ENCODE measurements around the gene BLOC1S3.
A peak's percentile ranks its signal among the peaks of the same experiment; 100 is the strongest.

The BLOC1S3 gene, protein sequence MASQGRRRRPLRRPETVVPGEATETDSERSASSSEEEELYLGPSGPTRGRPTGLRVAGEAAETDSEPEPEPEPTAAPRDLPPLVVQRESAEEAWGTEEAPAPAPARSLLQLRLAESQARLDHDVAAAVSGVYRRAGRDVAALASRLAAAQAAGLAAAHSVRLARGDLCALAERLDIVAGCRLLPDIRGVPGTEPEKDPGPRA

DNA sequence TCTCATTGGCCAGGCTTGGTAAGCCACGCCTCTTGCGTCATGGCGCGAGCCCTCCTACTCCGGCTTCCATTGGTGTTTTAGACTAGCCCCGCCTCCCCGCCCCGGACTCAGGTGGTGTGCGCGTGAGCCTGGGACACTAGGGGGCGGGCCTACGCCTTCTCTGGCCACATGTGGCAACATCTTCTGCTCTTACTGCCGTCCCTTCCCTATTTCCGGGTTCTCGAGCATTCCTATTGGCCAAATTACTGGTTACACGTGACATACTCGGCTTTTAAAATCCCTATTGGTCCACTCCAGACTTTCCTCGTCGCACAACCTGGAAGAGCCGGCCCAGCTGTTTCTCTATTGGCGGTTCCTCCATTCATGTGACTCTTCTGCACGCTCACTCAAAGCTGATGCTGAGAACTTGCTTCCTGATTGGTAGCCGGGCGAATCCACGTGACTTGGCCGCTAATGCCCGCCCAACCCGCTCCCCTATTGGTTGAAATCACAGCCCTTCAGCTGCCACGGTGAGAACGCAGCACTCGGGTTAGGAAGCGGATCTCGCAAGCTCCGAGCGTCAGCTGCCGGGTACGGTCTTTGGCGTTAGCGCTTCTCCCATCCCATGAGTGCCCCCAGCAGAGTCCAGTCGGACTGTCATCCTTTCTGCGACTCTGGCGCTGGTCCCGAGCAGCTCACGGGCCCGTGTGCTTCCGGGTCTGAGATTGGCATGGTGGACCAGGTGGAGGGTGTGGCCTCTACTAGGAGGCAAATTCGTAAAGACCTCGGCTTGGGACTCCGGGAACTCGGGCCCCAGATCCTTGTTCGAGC is at the start of gene BLOC1S3:
Gene BLOC1S3, plus strand, starts transcription at position 523 of the 810 bp plus-strand sequence. CDS start 513 bp downstream, outside the sequence.
- peak; percentile 100 for DNase-seq

DNA sequence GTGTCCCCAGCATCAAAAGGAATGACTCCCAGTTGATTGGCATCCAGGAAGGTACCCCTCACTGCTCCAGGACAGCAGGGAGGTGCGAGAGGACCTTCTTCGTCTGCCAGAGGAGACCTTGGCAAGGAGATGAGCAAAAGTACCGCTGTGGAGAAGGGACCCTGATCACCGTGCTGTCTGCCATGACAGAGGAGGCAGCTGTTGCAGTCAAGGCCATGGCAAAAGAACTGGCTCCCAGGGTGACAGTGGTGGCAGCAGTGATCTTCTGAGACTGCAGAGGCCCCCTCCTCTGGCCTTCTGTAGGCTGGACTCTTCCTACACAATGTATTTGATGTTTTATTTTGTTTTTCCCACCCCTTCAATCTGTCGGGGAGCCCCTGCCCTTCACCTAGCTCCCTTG is 49.8 kb upstream of the BLOC1S3 start:
- DNase-seq = no peak

DNA sequence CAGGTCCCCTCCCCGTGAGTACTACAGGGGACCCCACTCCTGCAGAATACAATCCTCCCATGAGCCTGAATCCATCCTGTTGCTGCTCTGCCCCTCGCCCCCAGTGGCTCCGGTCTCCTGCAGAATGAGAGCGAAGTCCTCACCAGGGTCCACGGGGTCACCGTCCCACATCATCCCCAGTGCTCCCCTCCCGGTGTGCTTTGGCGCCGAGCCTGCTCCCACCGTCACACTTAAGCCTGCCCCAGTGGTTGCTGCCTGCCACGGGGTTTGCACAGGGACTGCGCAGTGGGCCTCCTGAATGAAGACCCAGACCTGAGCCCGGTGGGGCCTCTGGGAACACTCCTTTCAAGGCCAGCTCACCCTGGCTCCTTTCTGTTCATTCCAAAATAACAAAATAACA is 48.3 kb upstream of the BLOC1S3 start:
- no peak for DNase-seq

DNA sequence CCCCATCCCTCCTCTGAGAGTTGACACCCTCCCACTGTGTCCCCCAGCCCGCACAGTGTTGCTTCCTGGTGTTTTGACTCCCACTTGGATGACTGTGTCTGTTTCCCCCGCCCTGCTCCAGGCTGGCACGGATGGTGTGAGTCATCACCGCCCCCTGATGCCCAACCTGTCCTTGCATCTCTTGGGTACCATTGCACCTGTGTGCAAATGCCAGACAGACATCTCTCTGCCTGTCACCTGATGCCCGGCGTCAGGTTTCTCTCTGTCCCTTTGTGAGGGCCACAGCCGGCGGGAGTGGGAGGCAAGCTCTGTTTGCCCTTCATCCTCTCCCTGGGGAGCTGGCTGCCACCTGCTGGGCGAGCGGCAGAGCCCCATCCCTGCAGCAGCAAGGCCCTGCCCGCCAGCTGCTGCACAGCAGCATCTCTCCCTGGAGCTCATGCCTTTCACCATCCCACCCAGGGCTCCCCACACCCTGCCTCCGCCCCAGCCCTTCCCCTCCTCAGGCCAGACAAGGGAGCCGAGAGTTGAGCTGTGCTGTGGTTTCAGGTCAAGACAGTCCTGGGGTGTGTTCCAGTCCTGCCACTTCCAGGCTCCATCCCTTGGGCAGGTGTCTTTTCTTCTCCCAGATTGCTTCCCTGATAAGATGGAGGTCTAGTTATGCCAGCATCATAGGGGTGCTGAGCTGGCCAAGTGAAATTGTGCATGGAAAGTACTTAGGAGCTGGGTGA is 47.5 kb upstream of the BLOC1S3 start:
- peak; percentile 96 for DNase-seq

DNA sequence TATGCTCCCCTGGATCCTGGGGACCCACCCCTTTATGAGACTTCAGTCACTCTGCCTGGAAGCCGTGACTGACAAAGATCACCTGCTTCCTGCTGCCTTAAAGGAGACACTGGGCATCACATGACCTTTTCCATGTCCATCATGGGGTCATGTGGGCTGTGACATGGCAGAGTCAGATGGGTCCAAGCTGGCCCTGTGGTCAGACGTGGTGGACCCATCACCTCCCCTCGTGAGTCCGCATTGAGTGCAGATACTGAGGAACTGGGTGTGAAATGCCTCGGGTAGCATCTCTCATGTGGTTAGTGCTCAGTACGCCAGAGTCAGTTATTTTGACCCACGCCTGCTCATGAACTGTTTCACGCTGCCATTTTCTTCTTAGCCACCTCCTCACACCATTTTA is 44.9 kb upstream of the BLOC1S3 start:
- DNase-seq = no peak

DNA sequence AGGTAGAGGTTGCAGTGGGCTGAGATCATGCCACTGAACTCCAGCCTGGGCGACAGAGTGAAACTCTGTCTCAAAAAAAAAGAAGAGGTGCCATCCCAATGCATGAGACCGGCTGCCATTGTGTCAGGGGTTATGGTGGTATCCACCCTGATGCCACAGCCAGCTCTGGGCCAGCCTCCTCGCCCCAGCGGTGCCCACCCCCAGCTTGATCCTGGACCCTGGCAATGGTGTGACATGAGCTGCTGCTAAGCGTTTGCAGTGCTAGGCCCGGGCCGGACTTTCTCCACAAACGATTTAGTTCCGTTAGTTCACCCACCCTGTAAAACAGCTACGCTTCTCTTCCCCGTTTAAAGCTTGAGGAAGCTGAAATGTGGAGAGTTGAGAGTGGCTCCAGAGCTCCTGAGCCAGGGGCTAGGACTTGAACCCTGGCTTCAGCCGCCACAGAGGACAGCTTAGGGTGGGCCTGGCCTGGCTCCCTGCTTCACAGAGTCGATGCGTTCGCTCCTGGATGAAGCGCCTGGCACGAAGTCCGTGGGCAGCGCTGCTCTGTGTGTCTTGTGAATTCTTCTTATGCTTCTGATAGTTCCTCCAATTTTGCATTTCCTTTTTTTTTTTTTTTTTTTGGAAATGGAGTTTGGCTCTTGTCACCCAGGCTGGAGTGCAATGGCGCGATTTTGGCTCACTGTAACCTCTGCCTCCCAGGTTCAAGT is 43.3 kb upstream of the BLOC1S3 start:
- no peak for DNase-seq

DNA sequence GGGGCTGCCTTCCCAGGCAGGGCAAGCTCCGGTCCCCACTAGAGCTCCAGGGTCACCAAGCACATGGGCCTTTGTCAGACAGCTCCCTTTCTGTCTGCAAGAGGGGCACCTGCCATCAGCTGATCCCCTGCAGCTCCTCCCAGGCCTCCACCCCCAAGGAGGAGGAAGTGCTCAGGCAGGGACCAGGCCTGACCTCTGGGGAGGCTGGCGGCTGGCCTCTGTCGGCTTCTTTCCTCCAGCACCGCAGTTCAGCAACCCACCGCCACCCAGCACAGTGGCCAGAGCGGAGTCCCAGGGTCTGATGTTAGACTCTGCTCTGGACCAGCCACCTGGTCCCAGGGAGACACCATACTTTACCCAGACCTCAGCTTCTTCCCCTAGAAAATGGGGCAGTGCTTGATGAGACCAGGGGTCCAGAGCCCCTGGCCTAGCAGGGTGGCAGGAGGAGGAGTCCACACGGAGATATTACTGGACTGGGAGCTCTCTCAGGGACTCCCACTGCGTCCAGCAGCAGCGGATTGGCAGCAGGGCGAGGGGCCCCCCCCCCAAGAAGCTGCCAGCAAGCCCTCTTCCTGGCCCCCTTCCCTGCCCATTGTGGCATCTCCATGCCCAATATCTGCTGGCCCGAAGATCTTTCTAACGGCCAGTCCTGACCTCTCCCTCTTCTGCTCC is 41.9 kb upstream of the BLOC1S3 start:
- no peak for DNase-seq

DNA sequence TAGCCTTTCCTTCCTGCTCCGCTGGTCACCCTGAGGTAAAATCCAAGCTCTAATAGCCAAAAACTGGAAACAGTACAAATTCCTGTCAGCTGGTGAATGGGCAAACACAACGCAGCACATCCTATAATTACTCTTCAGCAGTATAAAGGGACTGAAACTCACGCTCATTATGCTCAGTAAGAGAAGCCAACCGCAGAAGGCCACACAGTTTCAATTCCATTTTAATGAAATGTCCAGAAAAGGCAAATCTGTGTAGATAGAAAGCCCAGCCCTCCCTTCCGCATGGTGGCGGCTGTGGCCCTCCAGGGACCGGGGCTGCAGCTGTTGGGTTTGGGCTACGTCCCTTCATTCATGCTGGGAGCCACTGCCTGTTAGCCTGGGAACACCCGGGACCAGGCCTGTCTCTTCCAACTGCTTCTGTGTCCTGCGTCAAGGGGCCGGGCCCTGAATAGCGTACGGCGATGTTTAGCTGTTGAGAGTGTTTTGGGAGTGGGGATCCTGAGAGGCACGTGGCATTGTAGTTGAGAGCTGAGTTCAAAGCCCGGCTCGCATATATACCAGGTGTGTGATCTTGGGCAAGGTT is 41.3 kb upstream of the BLOC1S3 start:
- DNase-seq = no peak

DNA sequence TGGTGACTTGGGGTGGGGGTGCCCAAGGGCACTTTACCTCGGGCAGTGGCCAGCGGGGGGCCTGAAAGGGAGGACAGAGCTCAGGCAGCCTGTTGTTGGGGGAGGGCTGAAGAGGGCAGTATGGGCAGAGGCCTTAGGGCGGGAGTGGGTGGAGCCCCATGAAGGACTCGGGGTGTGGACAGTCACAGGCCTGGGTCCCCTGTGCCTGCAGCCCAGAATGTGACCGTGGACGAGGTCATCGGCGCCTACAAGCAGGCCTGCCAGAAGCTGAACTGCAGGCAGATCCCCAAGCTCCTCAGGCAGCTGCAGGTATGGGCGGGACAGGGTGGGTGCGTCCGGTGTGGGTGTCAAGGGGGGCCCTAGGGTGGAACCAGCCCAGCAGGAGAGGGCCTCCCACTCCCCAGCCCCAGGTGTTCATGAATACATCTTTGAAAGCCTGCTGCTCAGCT is 40.3 kb upstream of the BLOC1S3 start:
- DNase-seq = no peak

DNA sequence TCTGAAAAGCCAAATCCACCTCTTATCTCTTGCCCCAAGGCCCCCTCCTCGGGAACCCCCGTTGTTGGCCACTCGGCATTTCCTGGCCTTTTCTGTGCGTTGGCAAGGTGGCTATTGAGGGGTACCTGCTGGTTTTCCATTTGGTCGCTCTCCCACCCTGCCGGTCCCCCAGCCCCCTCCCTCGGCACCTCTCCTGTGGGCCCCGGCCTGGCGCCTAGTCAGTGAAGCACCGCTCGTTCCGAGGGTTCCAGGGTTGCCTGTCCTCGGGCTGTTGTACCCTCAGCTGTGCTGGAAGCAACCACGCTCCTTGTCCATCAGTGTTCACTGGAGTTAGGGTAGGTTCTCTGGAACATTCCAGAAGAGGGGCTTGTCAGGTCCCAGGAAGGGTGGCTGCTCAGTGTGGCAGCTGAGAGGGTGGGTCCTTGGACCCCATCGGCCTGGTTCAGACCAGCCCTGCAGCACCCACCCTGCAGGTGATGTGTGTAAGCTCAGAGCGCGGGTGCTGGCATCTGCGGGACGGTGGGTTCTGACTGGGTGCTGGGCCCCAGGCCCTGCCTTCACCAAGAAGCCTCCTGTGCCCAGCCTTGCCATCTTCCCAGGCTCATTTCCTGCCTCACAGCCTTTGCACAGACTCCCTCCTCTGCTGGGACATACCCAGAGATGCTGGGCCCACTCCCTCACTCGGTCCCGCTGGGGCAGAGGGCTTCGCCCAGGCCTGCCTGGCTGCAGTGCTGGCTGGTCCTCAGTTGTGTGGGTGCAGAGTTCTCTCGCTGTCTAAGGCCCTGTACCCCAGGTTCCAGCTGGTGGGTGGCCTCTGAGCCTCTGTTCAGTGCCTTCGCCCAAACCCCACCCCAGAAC is 39.1 kb upstream of the BLOC1S3 start:
- DNase-seq = no peak

DNA sequence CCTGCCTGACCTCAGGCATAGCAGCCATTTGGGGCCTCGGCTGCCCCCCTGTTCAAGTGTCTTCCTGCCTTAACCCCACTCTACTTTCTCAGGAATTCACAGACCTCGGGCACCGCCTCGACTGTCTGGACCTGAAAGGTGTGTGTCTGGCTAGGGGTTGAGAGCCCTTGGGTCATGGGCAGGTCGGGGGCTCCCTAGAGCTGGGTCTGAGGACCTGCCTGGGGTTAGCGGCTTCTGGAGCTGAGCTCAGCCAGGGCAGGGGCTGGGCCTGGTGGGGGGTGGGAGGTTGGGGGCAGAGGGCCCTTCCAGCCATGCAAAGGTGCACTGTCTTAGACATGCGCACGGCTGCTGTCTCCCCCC is 38.5 kb upstream of the BLOC1S3 start:
- DNase-seq = no peak

DNA sequence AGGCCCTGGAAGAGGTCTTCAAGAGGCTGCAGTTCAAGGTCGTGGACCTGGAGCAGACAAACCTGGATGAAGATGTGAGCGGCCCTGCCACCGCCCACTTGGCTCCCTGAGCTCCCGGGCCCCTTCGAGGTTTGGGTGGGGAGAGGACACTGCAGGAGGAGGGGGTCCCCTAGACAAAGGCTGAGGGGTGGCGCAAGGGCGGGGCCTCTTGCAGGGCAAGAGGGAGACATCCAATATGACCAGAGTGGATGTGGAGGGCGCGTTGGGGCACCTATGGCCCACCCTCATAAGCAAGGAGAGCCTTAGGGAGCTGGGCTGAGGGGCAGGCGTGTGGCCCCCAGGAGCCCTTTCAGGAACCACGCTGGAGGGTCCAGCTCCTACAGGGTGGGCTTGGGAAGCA is 38.1 kb upstream of the BLOC1S3 start:
- DNase-seq = no peak

DNA sequence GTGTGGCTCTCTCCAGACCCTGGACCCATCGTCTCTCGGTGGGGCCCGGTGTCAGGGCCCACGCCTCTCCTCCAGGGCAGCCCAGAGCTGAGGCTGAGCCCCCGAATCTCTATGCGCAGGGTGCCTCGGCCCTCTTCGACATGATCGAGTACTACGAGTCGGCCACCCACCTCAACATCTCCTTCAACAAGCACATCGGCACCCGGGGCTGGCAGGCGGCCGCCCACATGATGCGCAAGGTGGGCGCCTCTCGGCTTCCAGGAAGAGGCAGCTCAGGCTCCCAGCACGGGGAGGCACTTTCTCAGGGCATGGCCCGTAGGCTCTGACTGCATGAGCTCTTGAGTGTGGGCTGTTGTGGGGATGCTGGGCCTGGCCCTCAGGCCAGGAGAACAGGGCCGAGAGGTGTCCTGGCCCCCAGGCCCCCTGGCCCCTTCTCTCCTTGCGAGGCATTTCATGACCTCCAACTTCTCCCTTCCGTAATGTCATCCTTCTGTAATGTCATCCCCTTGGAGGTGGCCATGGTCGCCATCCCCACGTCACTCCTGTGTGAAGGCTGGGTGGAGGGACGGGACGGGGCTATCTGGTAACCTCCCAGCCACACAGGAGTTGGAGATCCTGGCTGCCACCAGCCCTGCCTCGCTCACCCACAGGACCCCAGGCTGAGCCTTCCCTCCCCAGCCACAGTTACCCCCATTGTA is 37.2 kb upstream of the BLOC1S3 start:
- no peak for DNase-seq

DNA sequence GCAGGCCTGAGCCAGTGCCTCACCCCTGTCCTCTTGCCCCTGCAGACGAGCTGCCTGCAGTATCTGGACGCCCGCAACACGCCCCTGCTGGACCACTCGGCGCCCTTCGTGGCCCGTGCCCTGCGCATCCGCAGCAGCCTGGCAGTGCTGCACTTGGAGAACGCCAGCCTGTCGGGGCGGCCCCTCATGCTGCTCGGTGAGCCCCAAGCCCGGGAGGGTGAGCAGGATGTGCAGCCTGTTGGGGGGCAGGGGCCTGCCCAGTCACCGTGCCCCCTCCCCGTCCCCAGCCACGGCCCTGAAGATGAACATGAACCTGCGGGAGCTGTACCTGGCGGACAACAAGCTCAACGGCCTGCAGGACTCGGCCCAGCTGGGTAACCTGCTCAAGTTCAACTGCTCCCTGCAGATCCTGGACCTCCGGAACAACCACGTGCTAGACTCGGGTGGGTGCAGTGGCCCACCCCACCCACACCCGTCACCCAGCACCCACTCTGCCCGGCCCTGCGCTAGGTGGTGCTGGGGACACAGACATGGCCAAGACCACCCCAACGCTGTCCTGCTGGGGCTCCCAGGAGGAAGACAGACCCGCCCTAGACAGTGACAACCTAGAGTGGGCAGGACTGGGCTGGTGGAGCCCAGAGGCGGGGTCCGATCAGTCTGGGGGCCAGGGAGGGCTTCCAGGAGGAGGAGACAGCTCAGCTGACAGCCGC is 36.4 kb upstream of the BLOC1S3 start:
- DNase-seq = no peak

DNA sequence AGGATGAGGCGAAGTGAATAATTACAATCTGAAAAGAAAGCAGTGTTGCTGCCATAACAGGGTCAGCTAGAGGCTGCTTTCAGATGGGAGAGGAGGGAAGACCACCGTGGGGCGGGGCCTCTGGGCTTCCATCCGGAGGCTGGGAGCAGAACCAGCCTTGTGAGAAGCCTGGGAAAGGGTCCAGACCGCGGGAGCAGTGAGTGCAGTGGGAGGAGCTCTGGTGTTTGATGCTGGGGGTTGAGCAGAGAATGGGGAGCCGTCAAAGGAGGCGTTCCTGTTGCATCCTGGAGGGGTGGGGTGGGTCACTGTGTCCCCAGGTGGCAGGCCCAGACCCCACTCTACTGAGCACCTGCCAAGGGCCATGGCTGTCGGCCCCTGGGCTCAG is 35.9 kb upstream of the BLOC1S3 start:
- no peak for DNase-seq

DNA sequence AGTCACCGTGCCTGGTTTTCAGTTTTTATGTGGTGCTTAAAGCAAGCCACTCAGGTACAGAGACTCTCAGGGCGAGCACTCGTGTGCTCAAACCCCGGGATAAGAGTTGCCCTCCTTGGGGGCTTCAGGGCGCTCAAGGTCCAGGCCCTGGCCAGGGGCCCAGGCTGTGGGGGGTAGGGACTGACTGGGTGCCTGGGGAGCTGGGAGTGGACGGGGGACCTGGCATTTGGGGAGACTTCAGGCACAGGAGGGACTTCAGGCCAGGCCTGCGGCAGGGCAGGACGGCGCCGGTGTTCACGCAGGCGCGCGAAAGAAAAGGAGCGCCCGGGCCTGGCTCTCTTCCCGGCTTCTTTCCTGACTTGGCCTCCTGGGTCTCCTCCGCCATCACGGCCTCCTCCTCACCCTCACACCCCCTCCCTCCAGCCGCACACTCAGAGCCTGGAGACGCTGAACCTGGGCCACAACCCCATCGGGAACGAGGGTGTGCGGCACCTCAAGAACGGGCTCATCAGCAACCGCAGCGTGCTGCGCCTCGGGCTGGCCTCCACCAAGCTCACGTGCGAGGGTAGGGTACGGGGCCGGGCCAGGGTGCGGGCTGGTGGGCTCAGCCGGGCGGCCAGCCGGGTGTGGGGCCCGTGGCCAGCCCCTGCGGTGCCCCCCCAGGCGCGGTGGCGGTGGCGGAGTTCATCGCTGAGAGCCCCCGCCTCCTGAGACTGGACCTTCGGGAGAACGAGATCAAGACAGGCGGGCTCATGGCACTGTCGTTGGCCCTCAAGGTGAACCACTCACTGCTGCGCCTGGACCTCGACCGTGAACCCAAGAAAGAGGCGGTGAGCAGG is 33.9 kb upstream of the BLOC1S3 start:
- no peak for DNase-seq

DNA sequence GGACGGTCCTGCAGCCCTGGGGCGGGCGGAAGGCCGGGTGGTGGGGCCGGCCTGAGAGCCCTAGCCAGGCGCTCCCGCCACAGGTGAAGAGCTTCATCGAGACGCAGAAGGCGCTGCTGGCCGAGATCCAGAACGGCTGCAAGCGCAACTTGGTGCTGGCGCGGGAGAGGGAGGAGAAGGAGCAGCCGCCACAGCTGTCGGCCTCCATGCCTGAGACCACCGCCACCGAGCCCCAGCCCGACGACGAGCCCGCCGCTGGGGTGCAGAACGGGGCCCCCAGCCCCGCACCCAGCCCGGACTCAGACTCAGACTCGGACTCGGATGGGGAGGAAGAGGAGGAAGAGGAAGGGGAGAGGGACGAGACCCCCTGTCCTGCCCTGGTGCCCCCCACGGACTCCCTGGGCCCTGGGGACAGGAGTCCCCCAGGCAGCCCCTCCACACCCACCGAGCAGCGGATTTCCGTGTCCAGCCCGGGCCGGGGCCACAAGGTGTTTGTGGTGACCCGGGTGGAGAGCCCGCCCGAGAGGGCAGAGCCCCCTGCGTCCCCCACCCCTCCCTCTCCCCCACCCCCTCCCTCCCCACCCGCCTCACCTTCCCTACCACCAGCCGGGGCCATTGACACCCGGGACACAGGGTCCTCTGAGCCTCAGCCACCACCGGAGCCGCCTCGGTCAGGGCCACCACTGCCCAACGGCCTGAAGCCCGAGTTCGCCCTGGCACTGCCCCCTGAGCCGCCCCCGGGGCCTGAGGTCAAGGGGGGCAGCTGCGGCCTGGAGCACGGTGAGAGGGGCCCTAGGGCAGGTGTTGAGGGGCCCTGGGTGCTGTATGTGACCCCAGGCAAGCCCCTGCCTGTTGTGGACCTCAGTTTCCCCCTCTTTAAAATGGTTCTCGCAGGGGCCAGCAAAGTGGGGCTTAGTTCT is 33.1 kb upstream of the BLOC1S3 start:
- no peak for DNase-seq

DNA sequence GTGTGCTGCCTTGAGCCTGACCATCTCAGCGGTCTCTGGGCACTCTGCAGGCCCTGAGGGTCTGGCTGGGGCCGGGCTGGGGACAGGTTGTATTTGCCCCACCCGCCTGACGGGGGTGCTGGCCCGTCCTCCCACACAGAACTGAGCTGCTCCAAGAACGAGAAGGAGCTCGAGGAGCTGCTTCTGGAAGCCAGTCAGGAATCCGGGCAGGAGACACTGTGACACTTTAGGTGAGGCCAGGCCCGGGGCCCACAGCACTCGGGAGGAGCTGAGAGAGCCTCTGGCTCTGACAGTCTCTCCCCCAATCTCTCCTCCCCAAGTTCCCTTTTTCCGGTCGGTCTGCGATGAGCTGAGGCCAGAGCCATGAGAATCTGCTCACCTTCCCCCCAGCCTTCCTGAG is 32.3 kb upstream of the BLOC1S3 start:
- DNase-seq = no peak

All from NCI-H1105 treated with DMSO at 0.1 percent for 48 hours (cell line).